ENCODE measurements around the gene THSD7B.

- TF ChIP-seq, protein P1, sequence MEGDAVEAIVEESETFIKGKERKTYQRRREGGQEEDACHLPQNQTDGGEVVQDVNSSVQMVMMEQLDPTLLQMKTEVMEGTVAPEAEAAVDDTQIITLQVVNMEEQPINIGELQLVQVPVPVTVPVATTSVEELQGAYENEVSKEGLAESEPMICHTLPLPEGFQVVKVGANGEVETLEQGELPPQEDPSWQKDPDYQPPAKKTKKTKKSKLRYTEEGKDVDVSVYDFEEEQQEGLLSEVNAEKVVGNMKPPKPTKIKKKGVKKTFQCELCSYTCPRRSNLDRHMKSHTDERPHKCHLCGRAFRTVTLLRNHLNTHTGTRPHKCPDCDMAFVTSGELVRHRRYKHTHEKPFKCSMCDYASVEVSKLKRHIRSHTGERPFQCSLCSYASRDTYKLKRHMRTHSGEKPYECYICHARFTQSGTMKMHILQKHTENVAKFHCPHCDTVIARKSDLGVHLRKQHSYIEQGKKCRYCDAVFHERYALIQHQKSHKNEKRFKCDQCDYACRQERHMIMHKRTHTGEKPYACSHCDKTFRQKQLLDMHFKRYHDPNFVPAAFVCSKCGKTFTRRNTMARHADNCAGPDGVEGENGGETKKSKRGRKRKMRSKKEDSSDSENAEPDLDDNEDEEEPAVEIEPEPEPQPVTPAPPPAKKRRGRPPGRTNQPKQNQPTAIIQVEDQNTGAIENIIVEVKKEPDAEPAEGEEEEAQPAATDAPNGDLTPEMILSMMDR (CRISPR knock-in tag; IDR thresholded peaks at IDR 0.05): no peak
- no peak for TF ChIP-seq ZFP82 (CRISPR knock-in tag; IDR thresholded peaks at IDR 0.05; ENCODE audit: borderline replicate concordance)
- no peak for TF ChIP-seq MTA3 (CRISPR knock-in tag; IDR thresholded peaks at IDR 0.05)
- no peak for TF ChIP-seq HHEX (CRISPR knock-in tag; IDR thresholded peaks at IDR 0.05)
- TF ChIP-seq EP300 (IDR thresholded peaks at IDR 0.05; ENCODE audit: low read depth in 2 of 2, low read length in 2 of 2): no peak
- TF ChIP-seq EP300 (CRISPR knock-in tag; IDR thresholded peaks at IDR 0.05; ENCODE audit: borderline replicate concordance): no peak
- no peak for TF ChIP-seq HDAC1 (CRISPR knock-in tag; IDR thresholded peaks at IDR 0.05)
- TF ChIP-seq POLR2AphosphoS2 (IDR thresholded peaks at IDR 0.05; ENCODE audit: low read depth, low read length): no peak
- TF ChIP-seq IKZF1 (IDR thresholded peaks at IDR 0.05): no peak
Observed at GRCh38 chr2:137507237-137507636, 741.9 kb downstream of the THSD7B start.

Measured in HepG2 (cell line).